AML-193 (cell line): ENCODE data around the gene ELMO1.

Source experiments
- DNase-seq, 2 experiments: peaks; one replicate each; lab custom pipeline; 2025; lab: John Stamatoyannopoulos, UW

ELMO1 gene

DNA sequence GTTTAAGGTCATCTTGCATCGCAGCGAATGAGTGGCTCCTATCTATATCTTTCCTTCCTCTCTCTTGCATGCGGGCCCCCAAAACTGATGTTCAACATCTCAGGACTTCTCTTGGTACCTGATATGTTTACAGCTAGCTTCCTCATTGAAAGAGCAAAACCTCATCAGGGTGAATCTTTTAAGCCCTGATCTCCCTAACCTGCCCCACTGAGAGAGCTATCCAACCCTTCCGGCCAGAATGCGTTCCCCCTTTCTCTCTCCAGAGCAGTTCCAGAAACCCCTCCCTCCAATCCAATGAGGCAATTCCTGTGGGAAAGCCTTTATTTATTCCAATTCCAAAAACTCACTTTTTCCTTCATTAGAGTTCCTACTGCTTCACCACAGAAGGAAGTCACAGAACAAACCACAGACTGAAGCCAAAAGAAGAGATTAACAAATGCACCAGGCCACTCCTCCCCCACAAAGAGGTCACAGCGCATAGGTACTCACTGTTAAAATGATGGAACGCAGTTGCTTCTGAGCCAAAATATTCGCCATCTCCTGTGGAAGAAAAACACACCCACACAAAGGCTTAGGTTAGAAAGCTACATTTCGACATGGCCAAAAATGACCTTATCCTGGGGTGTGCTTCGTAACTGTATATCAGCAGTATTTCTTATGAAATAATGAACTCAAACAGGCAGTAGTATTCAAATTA is 232.4 kb downstream of the ELMO1 start:
- no peak for DNase-seq

DNA sequence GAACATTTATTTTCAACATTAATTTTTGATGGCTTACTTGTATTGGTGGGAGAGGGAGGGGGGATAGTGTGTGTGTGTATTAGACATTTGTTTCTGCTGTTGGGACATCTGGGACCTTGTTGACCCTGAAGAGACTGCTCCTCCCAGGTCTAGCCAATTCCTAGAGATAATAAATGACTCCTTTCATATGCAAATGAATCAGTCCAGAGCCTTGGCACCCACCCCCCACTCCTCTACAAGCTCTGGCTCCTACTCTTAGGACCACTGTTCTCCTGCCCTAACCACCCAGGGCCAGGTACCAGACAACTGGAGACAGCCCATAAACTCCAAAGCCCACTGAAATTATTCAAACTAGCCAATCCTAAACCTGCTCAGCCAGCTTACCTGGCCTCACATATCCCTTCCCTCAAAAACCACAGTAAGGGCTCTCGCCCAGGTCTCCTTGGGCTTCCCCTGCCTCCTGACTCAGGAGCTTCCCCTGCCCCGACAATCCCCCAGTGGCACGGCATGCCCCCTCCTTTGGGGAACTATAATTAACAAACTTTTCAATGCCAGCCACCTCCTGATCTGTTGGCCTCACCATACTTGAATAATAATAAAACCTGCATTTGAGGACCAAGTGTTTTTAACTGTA is 233.3 kb downstream of the ELMO1 start:
- DNase-seq = no peak

DNA sequence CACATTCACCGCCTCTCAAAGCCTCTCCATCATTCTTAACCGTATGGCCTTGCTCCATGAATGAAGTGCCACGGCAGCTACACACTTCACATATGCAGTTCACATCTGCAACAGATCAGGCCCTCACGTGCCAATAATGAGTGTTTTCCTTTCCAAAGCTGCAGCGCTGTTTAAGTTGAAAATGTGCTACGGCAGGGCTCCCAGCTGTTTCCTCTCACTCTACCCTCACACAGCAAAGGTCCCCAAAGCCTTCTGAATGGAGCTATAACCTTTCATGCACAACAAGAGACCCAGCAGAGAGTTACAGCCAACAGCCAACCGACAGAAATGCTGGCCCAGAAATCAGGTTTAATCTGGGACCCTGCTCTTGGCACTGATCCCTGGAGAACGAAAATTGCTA is 236.1 kb downstream of the ELMO1 start:
- no peak for DNase-seq

DNA sequence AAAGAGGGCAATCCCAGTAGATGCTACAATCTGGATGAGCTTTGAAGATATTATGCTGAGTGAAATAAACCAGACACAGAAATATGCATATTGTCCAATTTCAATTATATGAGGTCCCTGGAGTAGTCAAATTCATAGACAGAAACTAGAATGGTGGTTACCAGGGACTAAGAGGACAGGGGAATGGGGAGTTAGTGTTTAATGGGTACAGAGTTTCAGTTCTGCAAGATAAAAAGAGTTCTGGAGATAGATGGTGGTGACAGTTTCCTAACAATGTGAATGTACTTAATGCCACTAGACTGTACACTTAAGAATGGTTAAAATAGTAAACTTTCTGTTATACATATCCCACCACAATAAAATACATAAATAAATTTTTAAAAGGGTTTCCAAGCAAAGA is 236.6 kb downstream of the ELMO1 start:
- DNase-seq = no peak

DNA sequence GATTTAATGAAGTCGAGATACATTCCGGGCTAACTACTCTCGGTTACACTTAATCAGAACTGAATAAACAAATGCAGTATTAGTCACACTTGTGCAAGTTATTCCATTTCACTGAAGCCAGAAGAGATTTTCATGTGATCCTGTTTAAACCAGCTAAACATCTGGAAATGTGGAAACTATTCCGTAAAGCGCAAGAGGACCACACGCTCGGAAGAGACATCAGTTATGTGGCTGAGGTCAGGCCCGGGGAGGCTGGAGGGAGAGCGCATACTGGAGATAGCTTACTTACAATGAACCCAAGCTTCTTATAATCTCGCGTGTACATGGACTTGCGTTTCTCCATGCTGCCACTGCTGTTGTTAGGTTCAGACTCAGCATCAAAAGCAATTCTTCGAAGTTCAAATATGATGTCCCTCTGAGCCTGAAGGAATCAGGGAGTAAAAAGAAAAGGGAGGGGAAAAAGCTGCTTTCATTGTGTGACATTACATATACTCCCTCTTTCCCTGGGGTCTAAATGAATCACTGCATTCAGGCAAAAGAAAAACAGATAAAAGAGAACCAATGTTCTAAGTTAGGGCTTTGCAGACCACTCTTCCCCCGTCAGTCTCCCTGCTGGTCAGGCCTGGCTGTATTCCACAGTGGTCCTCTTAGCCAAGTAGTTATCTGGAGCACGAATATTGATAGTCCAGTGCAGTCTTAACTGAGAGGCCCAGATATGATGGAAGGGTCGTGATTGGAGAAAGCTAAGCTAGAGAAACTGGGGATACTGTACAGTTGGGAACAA is 237.4 kb downstream of the ELMO1 start:
- DNase-seq = no peak

DNA sequence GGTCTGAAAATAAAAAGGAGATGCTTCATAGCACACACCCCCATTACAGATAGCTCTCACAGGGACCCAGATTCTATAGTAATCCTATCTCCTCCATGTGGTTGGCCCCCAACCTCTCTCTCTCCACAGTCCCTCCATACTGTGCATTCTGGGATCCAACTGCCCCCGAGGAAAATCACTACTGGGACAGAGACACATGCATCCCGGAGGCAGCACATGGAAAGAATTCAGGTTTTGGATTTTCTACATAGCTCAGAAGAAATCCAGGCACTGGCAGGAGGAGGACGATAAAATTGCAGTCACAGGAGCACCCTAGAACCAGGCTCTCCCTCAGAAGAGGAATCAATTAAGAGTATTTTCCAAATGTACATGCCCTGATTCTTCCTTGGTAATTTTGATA is 239.5 kb downstream of the ELMO1 start:
- no peak for DNase-seq

DNA sequence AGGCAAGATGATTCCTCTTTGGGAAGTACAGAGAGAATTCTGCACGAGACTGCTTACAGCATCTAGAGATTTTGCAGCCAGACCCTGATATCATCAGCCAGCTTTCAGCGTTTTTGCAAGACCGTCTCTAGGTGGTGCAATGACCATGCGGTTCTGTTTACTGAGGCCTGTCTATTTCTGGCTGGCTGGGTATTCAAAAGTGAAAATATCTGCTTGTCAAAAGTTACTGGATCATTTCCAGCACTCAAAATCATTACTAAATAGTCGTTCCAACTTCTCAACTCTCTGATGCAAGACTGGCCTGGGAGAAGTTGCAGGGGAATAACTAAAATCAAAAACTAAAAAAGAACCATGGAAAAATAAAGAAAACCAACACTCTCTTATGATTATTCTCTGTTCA is 240.1 kb downstream of the ELMO1 start:
- peak; percentile 49 to 56 for DNase-seq

DNA sequence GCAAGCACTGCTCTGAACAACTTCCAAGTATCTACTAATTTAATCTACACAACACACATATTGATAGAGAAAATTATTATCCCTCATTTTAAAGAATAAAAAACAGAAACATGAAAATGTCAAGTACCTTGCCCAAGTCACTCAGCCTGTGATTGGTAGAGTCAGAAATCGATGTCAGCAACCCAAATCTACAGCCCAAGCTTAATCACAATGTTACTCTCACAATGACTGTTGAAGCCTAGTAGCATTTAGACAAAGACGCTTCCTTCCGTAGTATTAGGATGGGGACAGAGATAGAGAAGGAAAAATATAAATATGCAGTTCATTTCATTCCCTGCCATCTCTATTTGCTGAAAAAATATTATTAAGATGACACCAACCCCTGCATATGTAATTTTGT is 242.5 kb downstream of the ELMO1 start:
- DNase-seq = no peak

DNA sequence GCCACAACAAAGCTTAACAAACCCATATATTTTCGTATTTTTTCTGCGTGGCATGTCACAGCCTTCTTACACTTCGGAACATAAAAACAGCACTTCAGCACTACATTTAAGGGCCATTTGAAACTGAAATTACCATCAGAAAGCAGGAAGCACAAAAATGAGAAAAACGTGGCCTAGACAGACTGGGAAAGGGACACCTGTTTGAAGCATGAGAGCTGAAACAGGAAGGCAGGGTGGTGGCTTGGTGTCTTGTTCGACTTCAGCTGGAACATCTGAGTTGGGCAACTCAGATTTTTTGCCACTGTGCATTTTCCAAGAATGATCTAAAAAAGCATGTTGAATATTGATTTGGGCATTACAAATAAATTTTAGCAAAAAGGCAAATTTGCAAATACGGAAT is 243.2 kb downstream of the ELMO1 start:
- no peak for DNase-seq

DNA sequence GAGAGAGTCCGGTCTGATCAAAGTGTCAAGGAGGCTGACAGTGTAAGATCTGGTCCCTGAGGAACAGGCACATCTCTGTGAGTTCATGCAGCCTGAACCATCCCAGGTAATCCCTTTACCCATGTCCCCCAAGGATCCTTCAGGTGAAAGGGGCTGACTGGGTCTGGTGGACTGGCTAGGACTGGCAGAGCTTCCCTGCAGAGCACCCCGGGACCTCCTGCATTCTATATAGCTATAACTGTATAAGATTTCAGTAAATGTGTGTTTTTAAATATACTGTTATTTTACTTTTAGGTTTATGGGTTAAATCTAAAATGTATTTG is 246.8 kb downstream of the ELMO1 start:
- no peak for DNase-seq

DNA sequence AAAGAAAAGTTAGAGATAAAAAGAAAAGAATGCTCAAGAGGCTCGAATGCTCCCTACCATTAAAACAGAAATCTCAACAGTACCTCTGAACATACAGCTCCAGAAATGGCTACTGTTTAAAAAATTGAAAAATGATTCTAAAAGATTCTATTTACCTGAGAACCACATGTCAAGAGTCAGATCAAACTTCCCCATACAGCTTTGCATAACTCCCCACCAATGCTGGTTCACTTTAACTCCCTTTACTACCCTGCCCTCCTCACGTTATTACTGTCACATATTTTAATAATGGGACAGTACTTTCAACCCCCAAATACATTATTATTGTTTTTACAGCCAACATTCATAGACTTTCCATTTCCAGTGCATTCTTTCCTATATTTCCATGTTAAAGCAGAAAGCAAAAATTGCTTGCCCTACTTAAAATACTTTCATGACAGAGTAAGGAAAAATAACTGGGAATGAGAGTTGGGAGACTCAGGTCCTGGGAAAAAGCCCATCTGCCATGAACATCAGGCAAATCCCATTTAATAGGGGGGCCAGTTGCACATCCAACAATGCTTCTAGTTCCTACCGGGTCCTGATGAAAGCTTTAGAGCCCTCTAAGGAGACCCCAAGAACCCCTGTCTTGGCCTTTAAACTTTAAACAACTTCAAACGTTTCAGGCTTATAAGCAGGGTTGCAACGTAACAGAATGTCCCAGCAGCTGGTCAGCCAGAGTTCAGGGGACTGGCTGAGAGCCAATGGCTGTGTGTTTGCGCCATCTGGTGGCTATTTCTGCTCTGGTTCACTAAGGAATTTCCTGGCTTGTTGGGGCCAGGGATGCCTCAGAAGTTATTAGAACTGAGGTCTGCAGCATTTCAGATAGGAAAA is 247.4 kb downstream of the ELMO1 start:
- DNase-seq = peak; percentile 64

DNA sequence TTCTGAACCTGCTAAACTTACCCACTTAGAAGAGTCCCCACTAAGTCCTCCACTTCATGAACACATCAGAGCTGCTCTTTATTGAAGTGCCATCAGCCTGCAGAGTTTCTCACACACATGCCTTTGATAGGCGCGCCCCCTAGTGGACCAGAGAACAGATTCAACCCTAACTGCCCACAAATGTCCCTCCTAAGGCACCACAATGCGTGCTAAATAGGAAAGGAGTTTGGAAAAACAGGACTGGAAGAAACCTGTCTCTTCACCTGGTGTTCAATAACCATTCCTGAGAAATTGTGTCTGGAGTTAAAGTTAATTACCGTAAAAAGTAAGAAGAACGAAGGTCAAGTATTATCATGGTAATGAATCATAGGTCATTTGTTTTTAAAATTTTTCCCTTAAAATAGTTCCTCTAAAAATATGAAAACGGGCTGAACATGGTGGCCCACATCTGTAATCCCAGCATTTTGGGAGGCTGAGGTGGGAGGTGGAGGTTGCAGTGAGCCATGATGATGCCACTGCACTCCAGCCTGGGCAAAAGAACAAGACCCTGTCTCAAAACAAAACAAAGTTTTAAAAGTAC is 249.7 kb downstream of the ELMO1 start:
- peak; percentile 30 to 35 for DNase-seq

DNA sequence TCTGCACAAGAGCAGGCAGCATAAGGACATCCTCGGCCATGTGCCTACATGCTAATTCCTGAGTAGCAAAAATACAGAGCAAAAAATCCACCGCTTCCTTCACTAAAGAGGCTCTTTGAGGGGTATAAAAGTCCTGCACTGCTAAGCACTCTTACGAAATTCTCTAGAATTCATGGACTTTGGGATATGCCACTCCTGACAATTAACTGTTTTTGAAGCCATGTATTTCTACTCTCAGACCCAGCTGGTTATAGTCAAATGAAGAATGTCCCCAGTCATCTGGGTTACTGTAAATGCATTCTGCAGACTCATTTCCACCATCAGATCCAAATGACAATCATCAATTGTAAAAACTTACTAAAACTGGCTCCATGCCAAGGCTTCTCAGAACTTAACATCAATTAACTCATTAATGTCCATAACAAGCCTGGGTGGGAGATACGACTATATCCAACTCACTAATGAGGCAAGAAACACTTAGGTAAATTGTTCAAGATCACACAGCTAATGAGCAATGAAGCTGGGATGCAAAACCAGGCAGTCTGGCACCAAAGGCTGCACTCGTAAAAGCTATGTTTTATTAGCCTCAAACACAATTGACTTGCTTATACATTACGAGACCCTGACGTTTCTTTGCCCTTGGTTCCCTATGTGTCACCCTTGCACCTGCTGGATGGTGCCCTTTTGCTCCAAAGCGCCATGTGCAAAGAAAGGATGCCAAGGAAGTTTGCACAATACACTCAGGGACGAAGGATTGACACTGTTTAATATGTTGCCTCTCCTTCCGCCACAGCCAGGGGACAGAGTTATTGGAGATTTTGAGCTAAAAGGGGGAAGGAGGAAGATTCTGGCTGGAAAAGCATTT is 250.4 kb downstream of the ELMO1 start:
- no peak for DNase-seq

DNA sequence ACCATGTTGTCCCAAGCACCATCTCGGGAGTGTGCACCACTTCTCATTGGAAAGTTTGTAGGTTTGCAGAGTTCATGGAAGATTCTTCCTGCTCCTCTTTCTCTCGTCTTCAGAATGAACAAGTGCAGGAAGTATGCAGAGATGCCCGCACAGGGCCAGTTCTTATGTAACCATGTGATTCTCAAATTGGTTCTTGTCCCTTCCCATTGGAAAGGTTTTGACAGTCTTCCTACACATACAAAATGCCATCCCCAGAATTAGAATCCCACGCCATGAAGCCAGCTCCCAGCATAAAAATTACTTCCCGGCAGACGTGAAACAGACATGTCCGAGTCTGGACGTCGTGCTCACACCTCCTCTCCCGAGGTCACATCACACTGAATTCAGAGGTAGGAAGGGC is 251.6 kb downstream of the ELMO1 start:
- DNase-seq = no peak

DNA sequence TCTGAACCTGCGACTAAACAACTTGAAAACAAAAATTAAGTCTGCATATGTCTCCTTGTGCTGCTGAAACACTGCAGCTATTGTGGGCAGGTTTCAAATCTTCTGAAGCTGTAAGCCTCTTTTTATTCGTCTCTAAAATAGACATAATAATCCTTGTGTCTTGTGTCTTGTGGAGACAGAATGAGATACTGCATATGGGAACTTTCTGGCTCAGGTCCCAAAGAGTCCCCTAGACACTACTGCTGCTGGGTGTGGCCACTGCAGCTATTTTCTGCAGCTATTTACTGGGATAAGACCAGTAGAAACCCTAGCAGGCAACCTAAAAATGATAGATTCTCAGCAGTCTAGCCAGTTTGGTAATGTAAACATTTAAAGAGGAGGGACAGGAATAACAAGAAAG is 252.0 kb downstream of the ELMO1 start:
- no peak for DNase-seq

DNA sequence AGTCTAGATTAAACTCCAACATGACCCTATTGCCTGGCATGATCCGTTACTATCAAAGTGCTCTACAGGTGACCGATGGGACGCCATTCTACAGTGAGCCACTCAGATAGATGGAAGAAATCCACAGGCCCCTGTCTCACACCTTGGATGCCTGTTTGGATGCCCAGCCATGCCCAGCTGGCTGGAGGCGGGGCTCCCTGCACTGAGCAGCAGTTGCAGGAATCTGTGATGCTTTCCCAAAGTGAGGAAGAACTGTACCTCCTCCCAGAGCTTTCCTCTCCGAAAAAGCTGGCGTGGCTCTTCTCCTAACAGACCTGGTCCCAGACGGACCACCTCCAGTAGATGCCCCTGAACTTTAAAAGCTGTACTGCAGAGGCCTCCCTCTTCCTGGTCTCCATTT is 253.3 kb downstream of the ELMO1 start:
- no peak for DNase-seq

DNA sequence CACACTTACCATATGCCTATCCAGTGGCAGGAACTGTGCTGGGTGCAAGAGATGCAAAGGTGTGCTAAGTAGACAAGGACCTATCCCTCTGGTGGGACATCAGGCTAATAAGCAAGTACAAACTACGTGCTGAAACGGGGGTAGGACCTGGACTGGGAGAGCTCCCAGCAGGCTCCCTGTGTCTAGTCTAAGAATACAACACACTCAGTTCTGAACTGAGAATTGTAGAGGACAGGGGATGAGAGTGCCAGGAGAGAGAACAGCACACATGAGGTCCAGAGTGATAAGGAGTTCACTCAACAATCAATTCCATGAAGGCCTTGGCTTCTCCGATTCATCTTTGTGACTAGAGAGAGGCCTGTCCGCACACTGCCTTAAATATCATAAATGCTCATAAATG is 253.7 kb downstream of the ELMO1 start:
- DNase-seq = no peak

DNA sequence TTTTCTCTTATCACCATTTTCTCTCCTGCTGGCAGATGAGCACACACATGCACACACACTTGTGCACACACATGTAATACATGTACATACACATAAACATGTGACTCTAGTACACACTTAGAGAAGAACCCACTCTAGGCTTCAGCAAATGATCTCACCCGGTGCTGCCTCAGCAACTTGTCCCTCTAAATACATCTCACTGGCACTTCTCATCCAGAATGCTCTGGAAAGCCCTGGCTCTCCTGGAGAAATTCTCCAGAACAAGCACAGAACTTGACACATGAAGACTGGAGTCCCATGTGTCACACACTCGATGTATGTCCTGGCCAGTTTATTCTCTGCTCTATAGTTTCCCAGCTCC is 254.9 kb downstream of the ELMO1 start:
- DNase-seq = no peak

DNA sequence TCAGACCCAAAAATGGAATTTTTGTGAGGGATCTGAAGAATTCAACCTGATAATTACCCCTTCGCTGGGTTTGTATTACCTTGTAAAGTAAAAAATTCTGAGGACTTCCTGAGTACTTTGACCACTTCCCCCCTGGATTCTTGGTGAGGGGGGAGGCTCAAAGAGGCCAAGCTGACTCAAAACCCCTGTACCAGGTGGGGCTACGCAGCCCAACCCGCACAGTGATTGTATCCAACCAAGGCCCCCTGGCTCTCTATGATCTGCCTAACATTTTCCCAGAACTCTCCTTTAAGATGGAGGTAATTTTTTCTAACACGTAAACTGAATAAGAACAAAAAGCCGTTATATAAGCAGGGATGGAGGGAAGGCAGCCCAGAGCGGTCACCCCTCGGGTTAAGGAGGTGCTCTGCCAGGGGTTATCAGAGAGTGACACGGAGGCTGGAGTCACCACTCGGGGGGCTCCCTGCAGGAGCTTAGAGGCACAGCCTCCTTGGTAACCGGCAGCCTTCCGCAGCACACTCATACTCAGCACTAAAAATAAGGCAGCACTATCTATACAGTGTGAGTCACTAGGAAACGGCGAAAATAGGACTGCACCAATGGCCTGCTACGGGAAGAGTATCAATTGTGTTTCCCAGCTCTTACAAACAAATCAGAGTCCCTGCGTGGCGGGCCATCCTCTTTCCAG is 255.4 kb downstream of the ELMO1 start:
- no peak for DNase-seq

DNA sequence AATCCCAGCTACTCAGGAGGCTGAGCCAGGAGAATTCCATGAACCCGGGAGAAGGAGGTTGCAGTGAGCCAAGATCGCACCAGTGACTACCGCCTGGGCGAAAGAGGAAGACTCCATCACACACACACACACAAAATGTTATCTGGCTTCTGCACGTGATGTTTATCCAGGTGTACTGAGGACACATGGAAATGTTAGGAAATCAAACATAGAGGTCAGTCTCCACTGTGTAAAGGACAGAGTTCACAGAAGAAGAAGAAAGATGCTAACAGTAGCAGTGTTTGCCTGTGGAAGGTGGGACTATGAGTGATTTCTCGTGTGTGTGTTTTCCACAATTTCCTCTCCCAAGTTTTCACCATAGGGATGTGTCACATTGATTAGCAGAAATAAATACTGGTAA is 256.9 kb downstream of the ELMO1 start:
- DNase-seq = no peak

DNA sequence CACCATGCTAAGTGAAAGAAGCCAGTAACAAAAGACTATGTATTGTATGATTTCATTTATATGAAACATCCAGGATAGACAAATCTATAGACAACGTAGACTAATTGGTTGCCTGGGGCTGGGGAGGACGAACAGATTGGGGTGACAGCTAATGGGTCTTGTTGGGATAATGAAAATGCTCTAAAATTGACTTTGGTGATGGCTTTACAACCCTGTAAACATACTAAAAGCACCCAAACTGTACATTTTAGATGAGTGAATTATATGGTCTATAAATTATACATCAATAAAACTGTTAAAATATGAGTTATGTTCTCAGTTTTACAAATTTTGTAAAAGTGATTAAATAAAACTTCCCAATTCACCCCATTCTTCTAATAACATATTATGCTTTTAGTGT is 261.5 kb downstream of the ELMO1 start:
- no peak for DNase-seq
